Muscle layer of colon (tissue), 2 donors: ENCODE results near the gene EHMT1.

Experiments
- H3K27ac ChIP-seq: one replicate; pipeline ENCODE4 v1.7.0; 2013; ENCODE audit warnings: low read depth, mild to moderate bottlenecking, low read length, moderate library complexity
- H3K27me3 ChIP-seq, 2 donors: one replicate each; pipeline ENCODE4 v1.7.0; 2013; ENCODE audit warnings: low read length in 2 of 2, mild to moderate bottlenecking in 2 of 2; ENCODE audit not compliant: insufficient read depth in 2 of 2, control insufficient read depth in 1 of 2
- H3K36me3 ChIP-seq: one replicate; pipeline ENCODE4 v1.7.0; 2013; ENCODE audit warnings: mild to moderate bottlenecking, low read length; ENCODE audit not compliant: insufficient read depth
- H3K4me1 ChIP-seq: one replicate; pipeline ENCODE4 v1.7.0; 2013; ENCODE audit warnings: mild to moderate bottlenecking, low read length; ENCODE audit not compliant: insufficient read depth
- H3K4me3 ChIP-seq, 2 donors: one replicate each; pipeline ENCODE4 v1.7.0; 2013; ENCODE audit warnings: low read length in 2 of 2, low read depth in 1 of 2, mild to moderate bottlenecking in 1 of 2, moderate library complexity in 1 of 2
- H3K9ac ChIP-seq: one replicate; pipeline ENCODE4 v1.7.0; 2013; ENCODE audit warnings: low read length
- H3K9me3 ChIP-seq: one replicate; pipeline ENCODE4 v1.7.0; 2013; ENCODE audit warnings: mild to moderate bottlenecking, low read length
- donor health status: abdominal sarcoma.
- donor health status: Adenocarcinoma of cecum.

EHMT1 gene

DNA sequence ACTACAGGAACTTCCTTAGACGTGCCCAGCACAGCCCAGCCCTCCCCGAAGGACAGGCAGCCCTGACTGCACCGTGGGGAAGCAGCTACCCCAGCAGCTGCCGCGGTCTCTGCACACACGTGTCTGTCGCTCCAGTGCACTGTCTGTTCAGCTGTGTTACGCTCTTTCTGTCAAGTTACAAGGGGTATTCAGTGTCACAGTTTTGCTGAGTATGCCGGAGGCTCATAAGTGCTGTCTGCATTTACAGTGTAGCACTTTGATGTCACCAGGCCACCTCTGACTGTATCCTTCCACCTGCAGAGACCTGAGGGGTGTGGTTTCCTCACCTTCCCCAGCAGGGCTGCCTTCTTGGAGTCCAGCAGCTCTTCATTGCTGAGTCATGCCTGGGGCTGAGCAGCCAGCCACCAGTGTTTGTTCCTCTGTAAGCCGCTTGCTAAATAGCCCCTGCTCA, 126.8 kb downstream of the EHMT1 start:
- Histone ChIP-seq H3K4me1 (peaks cover 6% of the 10 kb centered on the region), H3K27me3 (no peaks in the 10 kb centered on the region), H3K4me3 (no peak overlapping the region), H3K27ac (no peak overlapping the region), H3K9ac (no peak overlapping the region), H3K9me3 (no peaks in the 10 kb centered on the region), H3K36me3 (peaks cover 16% of the 10 kb centered on the region)

DNA sequence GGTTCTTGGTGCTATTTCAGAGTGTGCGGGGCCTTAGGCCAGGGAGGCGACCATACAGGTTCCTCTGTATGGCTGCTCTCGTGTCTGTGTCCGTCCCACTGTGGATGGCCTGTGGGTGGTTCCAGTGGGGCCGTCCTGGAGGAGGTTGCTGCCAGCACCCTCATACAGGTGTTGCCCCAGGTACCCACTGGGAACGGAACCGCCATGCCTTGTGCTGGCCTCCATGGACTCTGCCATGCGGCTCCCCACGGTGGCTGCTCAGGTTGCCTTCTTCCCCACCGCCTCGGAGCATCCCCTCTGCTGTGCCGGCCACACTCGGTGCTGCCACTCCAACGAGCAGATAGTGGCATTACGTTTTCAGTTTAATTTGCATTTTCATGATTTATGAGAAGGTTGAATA, 129.5 kb downstream of the EHMT1 start:
- Histone ChIP-seq H3K27ac (no peak overlapping the region), H3K27me3 (no peaks in the 10 kb centered on the region), H3K4me1 (no peaks in the 10 kb centered on the region), H3K4me3 (no peak overlapping the region), H3K9ac (no peak overlapping the region), H3K36me3 (peaks cover 19% of the 10 kb centered on the region), H3K9me3 (no peaks in the 10 kb centered on the region)

DNA sequence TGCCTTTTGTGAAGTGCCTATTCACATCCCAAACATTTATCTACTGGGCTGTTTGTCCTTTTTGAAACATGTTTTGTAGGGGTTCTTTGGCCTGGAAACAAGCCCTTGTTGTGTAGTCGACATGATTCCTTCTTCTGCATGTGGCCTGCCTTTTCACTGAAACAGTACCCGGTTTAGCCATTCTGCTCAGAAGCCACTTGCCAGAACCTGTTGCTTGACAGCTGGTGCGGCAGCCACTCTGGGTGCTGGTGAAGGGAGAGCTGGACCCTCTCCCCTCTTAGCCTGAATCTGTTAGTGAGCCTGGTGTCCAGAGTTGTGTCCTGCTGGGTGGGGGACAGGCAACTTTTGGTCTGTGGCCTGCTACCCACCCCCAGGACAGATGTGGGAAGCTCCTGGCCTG, 129.9 kb downstream of the EHMT1 start:
- no peak overlapping the region for H3K9ac ChIP-seq
- no peaks in the 10 kb centered on the region for H3K9me3 ChIP-seq
- peaks cover 15% of the 10 kb centered on the region for H3K36me3 ChIP-seq
- H3K27me3 ChIP-seq = no peaks in the 10 kb centered on the region
- H3K4me3 ChIP-seq = no peak overlapping the region
- no peak overlapping the region for H3K27ac ChIP-seq
- H3K4me1 ChIP-seq = no peaks in the 10 kb centered on the region

DNA sequence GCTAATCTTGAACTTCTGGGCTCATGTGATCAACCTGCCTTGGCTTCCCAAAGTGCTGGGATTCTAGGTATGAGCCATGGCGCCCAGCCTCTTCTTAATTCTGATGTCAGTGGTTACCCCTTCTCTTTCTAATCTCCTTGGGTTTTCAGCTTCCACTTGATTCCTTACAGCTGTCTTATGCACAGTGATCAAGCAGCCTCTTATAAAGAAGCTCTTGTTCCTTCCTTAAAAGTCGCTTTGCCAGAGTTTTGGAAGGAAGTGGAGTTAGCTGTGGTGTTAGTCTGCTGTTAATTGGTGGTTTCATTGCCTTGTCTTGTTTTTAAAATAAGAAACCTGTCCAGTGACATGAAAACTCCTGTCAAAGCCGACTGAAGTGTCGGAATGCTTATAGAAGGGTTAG, 130.7 kb downstream of the EHMT1 start:
- no peak overlapping the region for H3K27ac ChIP-seq
- no peak overlapping the region for H3K9ac ChIP-seq
- no peaks in the 10 kb centered on the region for H3K9me3 ChIP-seq
- H3K36me3 ChIP-seq = peaks cover 18% of the 10 kb centered on the region
- no peak overlapping the region for H3K4me3 ChIP-seq
- H3K4me1 ChIP-seq = no peaks in the 10 kb centered on the region
- H3K27me3 ChIP-seq = no peaks in the 10 kb centered on the region

DNA sequence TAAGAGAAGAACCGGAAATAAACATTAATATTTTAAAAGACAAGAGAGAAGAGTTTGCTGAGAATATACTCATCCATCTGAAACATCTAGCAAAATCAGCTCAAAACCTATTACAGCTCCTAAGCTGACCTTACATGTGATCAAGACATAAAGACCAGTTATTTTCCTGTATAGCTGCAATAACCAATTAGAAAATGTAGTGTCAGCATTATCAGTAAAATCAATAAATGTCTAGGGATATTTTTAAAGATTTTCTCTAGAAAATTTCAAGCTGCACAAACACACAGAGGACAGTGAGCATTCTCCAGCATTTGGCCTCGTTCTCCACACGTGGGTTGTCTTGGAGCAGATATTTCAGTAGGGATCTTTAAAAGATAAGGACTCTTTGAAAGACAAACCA, 131.2 kb downstream of the EHMT1 start:
- Histone ChIP-seq H3K9ac (no peak overlapping the region), H3K27me3 (no peaks in the 10 kb centered on the region), H3K36me3 (peaks cover 21% of the 10 kb centered on the region), H3K4me3 (no peak overlapping the region), H3K9me3 (no peaks in the 10 kb centered on the region), H3K27ac (no peak overlapping the region), H3K4me1 (no peaks in the 10 kb centered on the region)

- H3K4me3 ChIP-seq = no peak overlapping the region
- H3K9ac ChIP-seq = no peak overlapping the region
- H3K36me3 ChIP-seq = peaks cover 27% of the 10 kb centered on the region
- H3K9me3 ChIP-seq = no peaks in the 10 kb centered on the region
- H3K27me3 ChIP-seq = no peaks in the 10 kb centered on the region
- H3K4me1 ChIP-seq = no peaks in the 10 kb centered on the region
- no peak overlapping the region for H3K27ac ChIP-seq
These were observed 131.8 kb downstream of the EHMT1 start for GRCh38 chr9:137750566-137750965.

DNA sequence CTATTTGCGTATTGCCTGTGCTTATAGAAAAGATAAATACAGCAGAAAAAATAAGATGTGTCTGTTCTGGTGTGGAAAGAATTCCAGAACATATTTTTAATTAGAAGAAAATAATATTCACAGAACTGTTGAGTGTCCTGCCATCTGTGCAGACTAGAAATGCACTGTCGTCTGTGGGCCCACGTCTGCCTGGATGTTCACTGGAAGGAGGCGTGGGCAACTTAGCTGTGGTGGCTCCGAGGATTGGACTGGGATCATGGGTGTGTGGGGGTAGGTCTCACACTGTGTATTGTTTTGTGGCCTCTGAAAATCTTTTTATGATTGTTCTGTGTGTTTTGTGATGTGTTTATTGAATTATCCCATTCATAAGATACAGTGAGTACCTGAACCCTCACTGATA, 132.8 kb downstream of the EHMT1 start:
- Histone ChIP-seq H3K36me3 (peaks cover 32% of the 10 kb centered on the region), H3K4me1 (no peaks in the 10 kb centered on the region), H3K27ac (no peak overlapping the region), H3K27me3 (no peaks in the 10 kb centered on the region), H3K4me3 (no peak overlapping the region), H3K9ac (no peak overlapping the region), H3K9me3 (no peaks in the 10 kb centered on the region)

- Histone ChIP-seq H3K4me3 (no peak overlapping the region), H3K27me3 (no peaks in the 10 kb centered on the region), H3K36me3 (peaks cover 30% of the 10 kb centered on the region), H3K4me1 (peaks cover 4% of the 10 kb centered on the region), H3K9me3 (no peaks in the 10 kb centered on the region), H3K27ac (no peak overlapping the region), H3K9ac (no peak overlapping the region)
These were observed 133.6 kb downstream of the EHMT1 start for GRCh38 chr9:137752426-137752825.

DNA sequence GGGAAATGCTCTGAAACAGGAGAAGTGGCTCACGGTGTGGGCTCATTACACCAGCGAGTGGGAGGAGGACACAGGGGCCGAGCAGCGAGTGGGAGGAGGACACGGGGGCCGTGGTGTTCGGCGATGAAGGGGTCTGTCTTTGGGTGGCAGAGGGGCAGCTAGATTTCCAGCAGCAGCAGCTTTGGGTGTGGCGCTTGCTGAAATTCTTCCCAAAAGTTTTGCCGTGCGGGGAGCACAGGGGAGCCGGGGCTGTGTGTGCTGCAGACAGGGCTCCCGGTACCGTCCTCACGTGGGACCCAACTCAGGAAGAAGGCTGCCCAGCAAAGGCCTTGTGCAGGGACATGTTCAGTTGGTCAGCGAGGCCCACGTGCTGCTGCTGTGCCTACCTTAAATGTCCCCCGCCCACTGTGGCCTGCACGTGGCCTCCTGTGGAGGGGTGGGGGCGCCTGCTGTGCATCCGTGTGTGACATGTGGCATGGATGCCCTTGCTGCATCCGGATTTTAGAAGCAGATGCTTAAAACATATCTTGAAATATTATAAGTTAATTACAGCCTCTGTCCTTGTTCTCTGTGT, 134.5 kb downstream of the EHMT1 start:
- no peaks in the 10 kb centered on the region for H3K27me3 ChIP-seq
- no peak overlapping the region for H3K27ac ChIP-seq
- no peaks in the 10 kb centered on the region for H3K9me3 ChIP-seq
- H3K4me1 ChIP-seq = peaks cover 4% of the 10 kb centered on the region
- peaks cover 39% of the 10 kb centered on the region for H3K36me3 ChIP-seq
- no peak overlapping the region for H3K4me3 ChIP-seq
- no peak overlapping the region for H3K9ac ChIP-seq

GRCh38 chr9:137755261-137755927, 136.6 kb downstream of the EHMT1 start:
- H3K9ac ChIP-seq = no peak overlapping the region
- H3K4me3 ChIP-seq = no peak overlapping the region
- peaks cover 51% of the 10 kb centered on the region for H3K36me3 ChIP-seq
- no peaks in the 10 kb centered on the region for H3K27me3 ChIP-seq
- no peak overlapping the region for H3K27ac ChIP-seq
- no peaks in the 10 kb centered on the region for H3K9me3 ChIP-seq
- H3K4me1 ChIP-seq = peaks cover 4% of the 10 kb centered on the region

DNA sequence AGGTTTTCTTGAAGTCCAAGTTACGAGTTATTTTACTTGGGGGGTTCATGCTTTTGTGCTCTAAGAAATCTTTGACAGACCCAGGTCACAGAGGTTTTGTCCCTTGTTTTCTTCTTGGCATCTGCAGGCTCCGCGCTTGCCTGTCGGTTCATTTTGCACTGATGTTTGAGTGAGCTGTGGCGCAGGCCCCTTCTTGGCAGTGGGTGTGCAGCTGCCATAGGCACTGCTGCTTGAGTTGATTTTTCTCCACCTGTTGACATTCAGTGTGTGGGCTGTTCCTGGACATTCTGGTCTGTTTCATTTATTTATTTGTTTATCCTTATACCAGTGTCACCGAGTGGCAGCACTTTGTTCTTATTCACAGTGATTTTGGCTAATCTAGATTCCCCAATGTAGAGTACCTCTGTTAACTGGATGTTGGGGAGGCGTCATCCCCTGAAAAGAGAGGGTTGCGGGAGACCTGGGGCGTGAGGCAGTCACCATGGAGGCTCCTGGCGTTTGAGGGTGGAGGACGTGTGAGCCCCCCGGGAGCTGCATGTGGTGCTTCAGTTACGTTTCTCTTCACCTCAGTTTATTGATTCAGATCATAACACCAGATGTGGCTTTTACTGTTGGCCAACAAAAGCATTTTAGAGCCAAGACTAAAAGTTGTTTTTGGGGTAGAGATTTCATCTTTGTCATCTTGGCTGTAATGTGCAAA, 137.4 kb downstream of the EHMT1 start:
- Histone ChIP-seq H3K27ac (no peak overlapping the region), H3K4me3 (no peak overlapping the region), H3K36me3 (peaks cover 51% of the 10 kb centered on the region), H3K9ac (no peak overlapping the region), H3K27me3 (no peaks in the 10 kb centered on the region), H3K9me3 (no peaks in the 10 kb centered on the region), H3K4me1 (peaks cover 4% of the 10 kb centered on the region)
